SH-SY5Y (cell line): ENCODE measurements around the gene CLEC2A.

Source experiments
- GATA2 ChIP-seq: IDR thresholded peaks from 2 replicates; pipeline ENCODE4 v1.6.1; 2011; ENCODE audit warnings: mild to moderate bottlenecking, low read depth, low read length
- GATA3 ChIP-seq: IDR thresholded peaks from 2 replicates; pipeline ENCODE4 v1.6.1; 2011; ENCODE audit warnings: low read depth, mild to moderate bottlenecking, low read length, moderate library complexity

DNA sequence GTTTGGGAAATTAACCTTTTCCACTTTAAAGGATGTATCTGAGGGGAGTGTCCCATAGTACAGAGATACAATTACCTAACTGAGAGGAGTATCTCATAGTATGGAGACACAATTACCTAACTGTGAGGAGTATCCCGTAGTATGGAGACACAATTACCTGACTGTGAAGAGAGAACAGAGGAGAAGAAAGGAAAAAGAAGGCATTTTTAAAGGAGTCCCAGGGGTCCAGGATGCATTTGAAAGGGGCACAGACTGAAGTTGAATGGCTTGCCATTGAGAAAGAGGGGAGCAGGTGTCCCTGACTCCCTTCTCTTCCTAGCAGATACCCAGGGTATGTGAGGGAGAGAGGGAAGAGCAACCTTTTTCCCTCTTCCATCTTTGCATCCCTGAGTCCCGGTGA is 33.0 kb downstream of the CLEC2A start:
- no peak for TF ChIP-seq GATA2
- TF ChIP-seq GATA3, result no peak
